Measurements from ENCODE around the gene ZNF234.

GRCh38 chr19:44141191-44142058 lies at the start of gene ZNF234:
- TF ChIP-seq CTCF (conservative IDR thresholded peaks at IDR 0.05; ENCODE audit: low read length) (no peak), EZH2phosphoT487 (IDR thresholded peaks at IDR 0.05; ENCODE audit: borderline replicate concordance, low read depth, low read length) (no peak)

Measured in OCI-LY7 (cell line).